IPS-NIHi11 (cell line): Measurements from ENCODE around the gene MCOLN3.
"Not testable (repeated sequence)": the region's sequence is repeated elsewhere in the genome, so short reads cannot be mapped to it uniquely, and the experiment has no call there.

Source experiments
- DNase-seq: peaks from one replicate; pipeline ENCODE4 v3.0.0; 2012; ENCODE audit warnings: mixed read lengths, low spot score

MCOLN3 gene

GRCh38 chr1:84991097-84991920 is 57.0 kb downstream of the MCOLN3 start:
- no peak for DNase-seq

GRCh38 chr1:84988588-84988987 is 59.7 kb downstream of the MCOLN3 start:
- no peak for DNase-seq

DNA sequence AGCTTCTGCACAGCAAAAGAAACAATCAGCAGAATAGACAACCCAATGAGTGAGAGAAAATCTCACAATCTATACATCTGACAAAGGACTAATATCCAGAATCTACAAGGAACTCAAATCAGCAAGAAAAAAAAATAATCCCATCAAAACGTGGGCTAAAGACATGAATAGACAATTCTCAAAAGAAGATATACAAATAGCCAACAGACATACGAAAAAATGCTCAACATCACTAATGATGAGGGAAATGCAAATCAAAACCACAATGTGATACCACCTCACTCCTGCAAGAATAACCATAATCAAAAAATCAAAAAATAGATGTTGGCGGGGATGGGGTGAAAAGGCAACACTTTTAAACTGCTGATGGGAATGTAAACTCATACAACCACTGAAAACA is 61.7 kb downstream of the MCOLN3 start:
- DNase-seq = not testable (repeated sequence)

GRCh38 chr1:84985365-84985764 is 62.9 kb downstream of the MCOLN3 start:
- no peak for DNase-seq

DNA sequence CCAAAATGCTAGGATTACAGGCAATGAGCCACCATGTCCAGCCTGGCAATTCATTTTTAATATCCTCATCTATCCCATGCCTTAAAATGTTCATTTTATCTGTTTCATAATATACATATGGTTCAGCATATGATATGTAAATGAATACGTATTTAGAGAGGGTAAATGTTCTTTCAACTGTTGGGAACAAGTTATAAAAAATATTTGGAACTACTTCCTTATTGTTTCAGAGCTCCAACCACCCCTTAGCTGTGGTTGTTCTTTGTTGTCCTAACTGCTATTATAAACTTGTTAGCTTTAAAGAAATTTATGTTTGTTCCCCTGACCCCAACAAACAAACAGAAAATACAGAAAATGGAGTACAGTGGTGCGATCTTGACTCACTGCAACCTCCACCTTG is 65.9 kb downstream of the MCOLN3 start:
- no peak for DNase-seq

GRCh38 chr1:84975035-84975434 is 73.3 kb downstream of the MCOLN3 start:
- no peak for DNase-seq

DNA sequence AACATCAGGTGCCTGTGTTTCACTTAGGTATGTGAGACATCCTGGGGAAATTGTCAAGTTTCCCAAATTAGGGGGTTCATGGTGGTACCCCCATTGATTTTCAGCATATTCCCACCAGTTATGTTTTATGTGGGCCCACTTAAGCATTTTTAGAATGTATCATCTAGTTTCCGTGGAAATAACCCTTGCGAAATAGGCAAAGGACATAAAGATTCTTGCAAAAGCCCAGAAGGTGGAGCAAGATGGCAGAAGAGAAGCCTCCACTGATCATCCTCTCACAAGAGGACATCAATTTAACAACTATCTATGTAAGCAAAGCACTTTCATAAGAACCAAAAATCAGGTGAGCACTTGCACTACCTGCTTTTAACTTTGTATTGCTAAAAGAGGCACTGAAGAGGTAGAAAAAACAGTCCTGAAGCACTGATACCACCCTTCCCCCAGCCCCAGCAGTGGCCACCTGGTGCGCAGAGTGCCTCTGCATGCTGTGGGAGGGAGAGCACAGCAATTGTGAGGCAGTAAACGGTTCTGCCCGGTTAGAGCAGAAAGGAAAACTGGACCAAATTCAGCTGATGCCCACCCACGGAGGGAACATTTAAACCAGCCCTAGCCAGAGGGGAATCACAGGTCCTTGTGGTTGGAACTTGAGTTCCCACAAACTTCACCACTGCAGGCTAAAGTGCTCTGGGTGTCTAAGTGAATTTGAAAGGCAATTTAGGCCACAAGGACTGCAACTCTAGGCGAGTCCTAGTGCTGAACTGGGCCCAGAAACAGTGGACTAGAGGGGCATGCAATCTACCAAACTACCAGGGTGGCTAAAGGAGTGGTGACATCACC is 74.6 kb downstream of the MCOLN3 start:
- DNase-seq = no peak

GRCh38 chr1:84972377-84972987 is 75.8 kb downstream of the MCOLN3 start:
- DNase-seq = no peak

DNA sequence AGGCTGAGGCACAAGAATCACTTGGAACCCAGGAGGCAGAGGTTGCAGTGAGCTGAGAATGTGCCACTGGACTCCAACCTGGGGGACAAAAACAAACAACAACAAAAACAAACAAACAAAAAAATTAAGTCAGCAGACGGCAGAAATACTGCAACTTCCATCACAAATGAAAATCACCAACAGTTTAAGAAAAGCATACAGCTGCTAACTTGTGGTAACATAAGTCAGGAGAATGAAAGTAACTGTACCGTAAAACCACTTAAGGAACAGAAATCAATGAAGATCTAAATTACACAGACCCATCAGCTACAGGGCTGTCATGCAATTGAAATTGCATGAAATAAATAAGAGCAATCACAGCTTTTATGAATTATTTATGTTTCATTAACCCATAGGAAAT is 76.3 kb downstream of the MCOLN3 start:
- DNase-seq = no peak

- no peak for DNase-seq
Observed at GRCh38 chr1:84969489-84970250, 78.6 kb downstream of the MCOLN3 start.

DNA sequence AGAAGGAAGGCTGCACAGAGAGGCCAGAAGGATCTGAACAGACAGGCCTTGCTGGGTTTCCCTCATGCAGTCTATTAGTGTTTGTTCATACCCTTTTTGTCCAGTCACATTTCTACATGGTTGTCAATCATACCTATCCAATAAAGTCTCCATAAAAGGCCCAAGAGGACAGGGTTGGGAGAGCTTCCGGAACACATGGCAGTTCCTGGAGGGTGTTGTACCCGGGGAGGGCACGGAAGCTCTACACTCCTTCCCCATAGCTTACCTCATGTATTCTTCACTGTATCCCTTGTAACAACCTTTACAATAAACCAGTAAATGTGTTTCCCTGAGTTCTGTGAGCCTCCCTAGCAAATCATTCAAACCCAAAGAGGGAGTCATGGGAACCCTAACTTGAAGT is 79.4 kb downstream of the MCOLN3 start:
- DNase-seq = no peak

GRCh38 chr1:84968101-84968500 is 80.2 kb downstream of the MCOLN3 start:
- DNase-seq = no peak
